NCI-H446 treated with DMSO at 0.1 percent for 48 hours (cell line): ENCODE results near the gene GRK1.

ENCODE experiments used
- DNase-seq: peaks from one replicate; lab custom pipeline; 2025; lab: John Stamatoyannopoulos, UW

GRK1 gene

DNA sequence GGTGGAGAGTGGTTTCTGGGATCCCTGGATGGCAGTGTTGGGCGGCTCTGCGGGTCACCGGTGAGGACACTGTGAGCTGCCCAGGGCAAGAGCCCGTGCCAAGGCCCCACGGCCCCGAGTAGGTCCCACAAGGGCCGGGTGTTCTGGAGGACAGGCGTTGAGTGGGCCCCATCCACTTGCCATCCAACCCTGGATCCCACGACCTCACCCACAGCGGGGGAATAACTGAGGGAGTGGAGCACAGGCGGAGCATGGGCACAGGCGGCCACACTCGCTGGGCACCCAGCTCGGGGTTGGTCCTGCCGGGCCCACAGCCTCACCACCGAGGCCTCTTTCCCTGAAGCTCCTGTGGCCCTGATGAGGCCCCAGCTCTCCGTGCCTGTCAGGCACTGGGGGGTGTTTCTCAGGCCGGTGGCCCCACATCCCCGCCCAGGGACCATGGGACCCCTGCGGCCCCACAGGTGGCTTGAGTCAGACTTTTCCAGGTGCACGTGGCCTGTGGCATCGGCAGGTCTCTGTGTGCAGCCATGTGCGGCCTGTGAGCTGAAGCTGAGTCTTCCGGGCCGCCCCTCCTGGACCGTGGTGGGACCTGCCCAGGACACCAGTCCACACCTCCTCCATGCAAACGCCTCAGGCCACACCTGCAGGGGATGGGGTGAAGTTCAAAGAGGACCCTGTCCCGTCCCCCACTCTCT, 108.6 kb downstream of the GRK1 start:
- DNase-seq: no peak

DNA sequence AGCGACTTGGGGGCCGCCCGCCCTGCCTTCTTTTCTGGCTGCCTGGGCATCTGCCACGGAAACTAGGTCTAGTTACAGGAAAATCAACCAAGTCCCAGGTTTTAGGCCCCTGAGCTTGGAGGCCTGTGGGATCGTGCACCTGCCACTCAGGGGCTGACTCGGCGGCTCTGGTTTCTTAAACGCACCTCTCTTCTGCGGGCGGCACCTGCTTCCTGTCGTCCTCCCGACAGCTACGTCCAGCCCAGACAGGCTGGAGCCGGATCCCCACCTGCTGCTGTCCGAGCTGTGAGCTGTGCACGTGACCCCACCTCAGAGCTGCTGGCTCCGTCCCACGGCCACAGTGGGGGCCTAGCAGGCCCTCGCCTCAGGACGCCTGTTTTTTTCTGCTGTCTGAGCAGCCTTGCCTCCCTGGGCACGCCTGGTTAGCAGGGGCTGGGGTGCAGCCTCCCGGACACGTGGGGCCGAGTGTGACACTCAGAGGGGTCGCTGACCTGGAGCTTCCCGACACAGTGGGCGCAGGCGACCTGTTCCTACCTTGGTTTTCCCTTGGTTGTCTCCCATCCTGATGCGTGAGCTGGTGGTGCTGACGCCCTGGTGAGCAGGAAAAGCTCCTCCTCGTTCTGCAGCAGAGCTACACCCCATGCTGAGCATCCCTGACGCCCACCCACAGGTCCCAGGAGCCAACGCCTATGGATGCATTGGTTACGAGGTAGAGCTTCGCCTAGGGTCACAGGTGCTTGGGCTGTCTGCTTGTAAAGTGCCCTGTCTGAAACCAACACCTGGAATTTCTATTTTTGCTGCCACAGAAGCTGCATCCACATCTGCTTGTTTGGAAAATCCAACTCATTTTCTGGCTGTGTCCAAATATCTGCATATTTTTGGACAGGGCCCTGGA, 109.5 kb downstream of the GRK1 start:
- no peak for DNase-seq

DNA sequence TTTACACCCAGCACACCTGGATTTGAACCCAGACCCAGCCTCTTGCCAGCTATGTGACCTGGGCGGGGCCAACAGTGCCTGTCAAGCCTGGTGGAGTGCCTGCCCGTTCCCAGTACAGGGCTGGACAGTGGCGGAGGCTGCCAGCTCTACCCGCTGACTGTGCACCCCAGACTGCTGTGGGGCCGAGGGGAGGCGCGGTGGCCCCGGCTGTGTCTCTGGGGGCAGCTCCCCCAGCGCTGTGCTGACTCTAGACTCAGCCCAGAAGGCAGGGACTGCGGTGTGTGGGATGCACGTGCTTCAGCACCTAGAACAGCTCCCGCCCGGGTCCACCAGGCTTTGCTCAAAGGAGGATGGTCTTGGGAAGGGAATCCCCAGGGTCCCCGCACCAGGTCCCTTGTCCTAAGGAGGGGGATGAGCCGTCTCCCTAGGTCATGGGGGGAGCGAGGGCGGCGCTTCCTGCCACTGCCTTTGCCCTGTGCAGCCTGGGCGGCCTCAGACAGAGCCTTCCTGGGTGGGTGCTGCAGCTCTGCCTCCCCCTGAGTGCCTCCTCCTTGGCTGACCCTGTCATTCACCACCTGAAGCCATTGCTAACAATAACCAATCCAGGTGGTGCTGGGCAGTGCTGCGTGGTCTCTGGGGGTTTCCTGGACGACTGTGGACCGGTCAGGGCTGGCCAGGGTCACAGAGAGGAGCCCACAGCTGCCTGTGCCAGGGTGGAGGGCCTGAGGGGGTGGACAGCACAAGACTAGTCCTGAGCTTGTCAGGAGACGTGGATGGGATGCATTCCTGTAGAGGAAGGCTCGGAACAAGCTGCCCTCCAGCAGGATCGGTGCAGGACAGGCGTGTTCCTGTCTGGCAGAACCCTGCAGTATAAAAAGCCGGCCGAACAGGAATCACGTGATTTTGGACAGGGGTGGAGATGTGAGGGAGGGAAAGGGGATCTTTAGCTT, 110.6 kb downstream of the GRK1 start:
- DNase-seq: no peak

DNA sequence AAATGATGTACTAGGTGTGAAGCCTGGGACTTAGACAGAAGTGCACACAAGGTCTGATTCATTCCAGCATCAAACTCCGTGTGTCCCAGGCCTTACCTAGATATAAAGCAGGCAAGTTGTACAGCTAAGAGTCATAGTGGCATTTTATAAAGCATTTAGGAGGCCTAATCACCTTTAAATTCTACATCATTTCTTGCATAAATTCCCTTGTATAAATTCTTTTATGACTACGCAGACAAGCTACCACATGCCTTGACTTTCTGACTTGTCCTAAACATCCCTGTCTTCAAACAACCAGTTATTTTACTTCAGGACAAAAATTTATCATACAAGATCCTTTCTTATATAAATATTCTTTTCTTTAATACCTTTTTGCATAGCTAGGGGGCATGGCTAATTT, 114.6 kb downstream of the GRK1 start:
- DNase-seq: no peak

DNA sequence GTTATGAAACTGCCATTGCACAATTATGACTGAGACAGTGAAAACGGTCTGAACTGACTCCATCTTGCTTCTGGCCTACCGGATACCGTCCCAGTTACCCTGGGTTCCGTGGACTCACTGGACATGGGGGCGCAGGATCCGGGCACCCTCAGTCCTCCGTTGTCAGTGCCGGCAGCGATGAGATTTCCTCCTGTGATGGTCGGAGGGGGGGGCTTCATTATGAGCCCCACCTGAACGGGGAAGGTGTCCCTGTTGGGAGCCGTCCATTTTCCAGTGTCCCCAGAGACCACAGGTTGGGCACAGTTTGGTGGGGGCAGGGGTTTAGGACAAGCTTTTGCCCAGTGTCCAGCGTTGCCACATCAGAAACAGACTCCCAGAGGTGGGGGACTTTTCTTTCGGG, 115.5 kb downstream of the GRK1 start:
- DNase-seq: no peak

DNA sequence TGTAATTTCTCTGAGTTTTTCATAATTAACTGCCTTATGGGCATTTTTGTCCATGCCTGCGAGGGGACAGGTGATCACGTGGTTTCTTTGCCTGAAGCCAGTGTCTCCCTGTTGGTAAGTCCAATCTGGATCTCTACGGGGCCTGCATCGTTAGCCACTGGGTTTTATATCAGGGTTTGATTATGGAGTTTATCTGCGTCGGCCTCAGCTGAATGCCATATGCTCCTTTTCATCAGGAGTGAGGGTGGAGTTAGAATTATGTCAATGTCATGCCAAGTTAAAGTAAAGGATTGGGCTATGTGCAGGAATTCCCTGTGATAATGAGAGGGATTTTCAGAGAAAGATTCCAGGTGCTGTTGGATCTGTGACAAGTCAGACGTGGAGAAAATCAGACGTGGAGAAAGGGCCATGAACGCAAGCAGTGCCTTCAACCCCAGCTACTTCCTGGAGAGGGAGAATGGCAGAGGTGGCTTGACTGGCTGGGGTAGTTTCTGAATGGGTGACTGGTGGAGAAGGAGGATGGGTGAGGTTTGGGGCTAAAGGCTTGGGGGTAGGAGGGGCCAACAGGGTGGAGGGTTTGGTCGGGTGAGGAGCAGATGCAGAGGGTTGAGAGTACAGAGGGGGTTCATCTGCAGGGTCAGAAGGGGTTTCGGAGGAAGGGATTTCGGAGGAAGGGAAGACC, 116.3 kb downstream of the GRK1 start:
- DNase-seq: no peak

DNA sequence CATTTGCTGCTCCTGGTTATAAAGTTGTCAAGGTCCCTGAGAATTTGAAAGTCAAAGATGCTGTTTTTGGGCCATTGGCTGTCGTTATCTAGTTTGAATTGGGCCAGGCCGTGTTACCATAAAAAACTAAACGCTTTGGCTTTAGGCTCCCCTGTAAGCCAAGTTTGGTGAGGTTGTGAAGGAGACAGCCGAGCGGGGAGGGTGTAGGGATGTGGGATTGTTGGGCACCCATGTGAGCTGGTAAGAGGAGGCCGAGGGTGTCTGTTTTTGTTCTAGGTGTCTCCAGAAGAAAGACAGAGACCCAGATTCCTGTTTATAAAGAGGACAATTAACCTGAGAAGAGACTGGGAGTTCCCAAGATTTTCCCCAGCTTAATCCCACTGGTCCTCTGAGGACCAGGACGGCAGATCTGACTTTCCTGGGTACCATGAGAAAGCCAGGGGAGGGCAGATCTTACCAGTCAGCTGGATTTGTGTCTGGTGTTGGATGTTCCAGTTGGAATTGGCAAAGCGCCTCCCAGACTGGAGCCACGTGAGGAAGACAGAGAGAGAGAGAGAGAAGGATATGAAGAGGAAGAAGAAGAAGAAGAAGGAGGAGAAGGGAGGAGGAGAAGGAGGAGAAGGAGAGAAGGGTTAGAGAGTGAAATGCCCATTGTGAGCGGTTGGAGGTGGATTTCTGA, 117.1 kb downstream of the GRK1 start:
- DNase-seq: no peak

DNA sequence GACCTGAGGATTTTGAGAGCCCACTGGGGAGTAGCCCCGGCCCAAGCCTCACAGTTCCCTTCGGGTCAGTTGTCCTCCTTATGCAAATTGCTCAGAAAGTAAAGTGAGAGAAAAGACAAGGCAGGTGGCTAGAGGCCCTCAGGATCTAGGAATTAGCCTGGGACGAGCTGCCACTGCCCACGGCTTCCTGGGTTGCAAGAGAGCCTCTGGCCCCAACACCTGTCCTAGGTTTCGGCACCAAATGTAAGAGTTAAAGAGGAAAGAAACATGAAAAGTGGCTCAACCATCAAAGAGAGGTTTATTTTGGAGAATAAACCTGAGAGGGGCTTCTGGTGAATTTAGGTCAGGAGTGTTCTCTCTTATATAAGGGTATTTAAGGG, 117.6 kb downstream of the GRK1 start:
- DNase-seq: no peak

DNA sequence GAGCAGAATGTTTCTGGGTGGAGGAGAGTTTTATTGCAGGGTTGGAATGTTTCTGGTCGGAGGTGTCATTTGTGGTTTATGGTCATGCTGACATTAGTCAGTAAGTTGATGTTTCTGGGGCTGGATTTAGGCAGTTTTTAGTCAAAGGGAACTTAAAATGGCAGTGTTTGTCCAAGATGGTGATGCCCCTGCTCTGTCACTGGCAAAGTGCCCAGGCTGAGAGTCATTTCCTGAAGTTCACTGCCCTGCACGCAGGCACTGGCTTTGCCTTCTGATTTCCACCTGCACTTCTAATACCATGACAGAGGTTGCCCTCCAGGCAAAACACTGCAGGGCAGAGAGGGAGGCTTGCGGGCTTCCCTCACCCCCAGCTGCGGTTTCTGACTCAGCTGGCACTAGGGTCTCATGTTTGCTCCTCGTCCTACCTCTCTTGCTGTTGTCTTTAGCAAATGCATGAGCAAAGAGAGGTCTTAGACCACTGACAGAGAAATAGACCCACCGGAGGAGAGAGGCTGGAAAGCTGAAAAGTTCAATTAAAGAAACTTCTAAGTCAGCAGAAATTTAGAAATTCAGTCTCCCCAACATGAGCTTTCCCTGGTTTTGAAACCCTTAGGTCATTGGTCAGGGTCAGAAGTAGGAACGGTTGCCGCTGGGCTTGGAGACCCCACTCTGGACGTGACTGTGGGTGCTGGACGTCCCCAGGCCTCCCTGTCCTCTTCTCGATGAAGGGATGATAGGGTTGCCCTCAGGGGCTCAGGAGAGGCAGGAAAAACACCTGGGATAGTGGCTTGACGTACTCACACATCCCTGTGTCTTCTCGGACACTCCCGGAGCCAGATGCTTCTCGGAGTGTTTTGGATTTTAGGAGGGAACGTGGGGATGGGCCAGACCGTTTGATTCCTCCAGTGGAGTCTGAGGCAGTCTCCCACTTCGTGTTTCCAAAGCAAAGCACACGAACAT, 118.3 kb downstream of the GRK1 start:
- no peak for DNase-seq

DNA sequence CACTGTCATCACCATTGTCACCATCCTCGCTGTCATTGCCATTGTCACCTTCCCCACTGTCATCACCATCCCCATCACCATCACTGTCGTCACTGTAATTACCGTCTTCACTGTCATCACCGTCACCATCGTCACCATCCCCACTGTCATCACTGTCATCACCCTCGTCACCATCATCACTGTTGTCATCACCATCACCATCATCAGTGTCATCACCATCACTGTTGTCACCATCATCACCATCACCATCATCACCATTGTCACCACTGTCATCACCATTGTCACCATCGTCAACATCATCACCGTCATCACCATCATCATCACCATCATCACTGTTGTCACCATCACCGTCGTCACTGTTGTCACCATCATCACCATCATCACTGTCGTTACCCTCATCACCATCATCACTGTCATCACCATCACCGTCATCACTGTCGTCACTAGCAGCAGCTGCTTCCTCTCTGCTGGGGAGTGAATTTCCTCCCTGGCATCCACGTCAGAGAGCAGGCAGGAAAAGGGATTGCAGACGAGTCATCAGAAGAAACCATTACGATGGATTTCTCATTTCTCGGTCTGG, 119.3 kb downstream of the GRK1 start:
- no peak for DNase-seq
